Loucy (cell line): Measurements from ENCODE around the gene OPN3.

Source experiments
- H2AFZ ChIP-seq: fragments of 200-600 bp; sonication (generic); 2 replicates; pipeline ENCODE4 v1.6.0; 2016; ENCODE audit warnings: antibody characterized with exemption, mild to moderate bottlenecking, low read length, moderate library complexity
- H3F3A ChIP-seq: fragments of 200-600 bp; 2 replicates; pipeline ENCODE4 v1.6.0; 2016; ENCODE audit warnings: antibody characterized with exemption, low read depth, mild to moderate bottlenecking
- H3K27me3 ChIP-seq: fragments of 200-600 bp; sonication (generic); 2 replicates; pipeline ENCODE4 v1.6.1; 2014; ENCODE audit warnings: low read length, mild to moderate bottlenecking; ENCODE audit not compliant: insufficient read depth, poor library complexity, severe bottlenecking
- H3K36me3 ChIP-seq: fragments of 200-600 bp; sonication (generic); 2 replicates; pipeline ENCODE4 v1.6.1; 2016; ENCODE audit warnings: low read length; ENCODE audit not compliant: insufficient read depth
- H3K4me1 ChIP-seq: fragments of 200-600 bp; sonication (generic); 2 replicates; pipeline ENCODE4 v1.5.1; 2014; ENCODE audit warnings: low read length, mild to moderate bottlenecking; ENCODE audit not compliant: insufficient read depth, poor library complexity, severe bottlenecking
- H3K4me2 ChIP-seq: fragments of 200-600 bp; sonication (generic); 2 replicates; pipeline ENCODE4 v1.6.0; 2014; ENCODE audit warnings: antibody characterized with exemption, low read length, low read depth, mild to moderate bottlenecking; ENCODE audit not compliant: poor library complexity, severe bottlenecking
- H3K4me3 ChIP-seq: fragments of 200-600 bp; sonication (generic); 2 replicates; pipeline ENCODE4 v1.5.1; 2014; ENCODE audit warnings: low read length, mild to moderate bottlenecking, mixed read lengths; ENCODE audit not compliant: poor library complexity, severe bottlenecking
- H3K79me2 ChIP-seq: fragments of 200-600 bp; sonication (generic); 2 replicates; pipeline ENCODE4 v1.6.1; 2014; ENCODE audit warnings: low read length; ENCODE audit not compliant: insufficient read depth
- H3K9ac ChIP-seq: fragments of 200-600 bp; sonication (generic); 2 replicates; pipeline ENCODE4 v1.6.0; 2014; ENCODE audit warnings: mild to moderate bottlenecking, low read depth, low read length, moderate library complexity; ENCODE audit not compliant: poor library complexity, severe bottlenecking
- H3K9me2 ChIP-seq: fragments of 200-600 bp; sonication (generic); replicated peaks from 2 replicates; pipeline ENCODE4 v1.6.1; 2016; ENCODE audit warnings: low read depth, low read length, mixed read lengths
- H3K9me3 ChIP-seq: fragments of 200-600 bp; sonication (generic); 2 replicates; pipeline ENCODE4 v1.6.1; 2014; ENCODE audit warnings: mild to moderate bottlenecking, antibody characterized with exemption, low read length, low read depth; ENCODE audit not compliant: insufficient read depth
- H4K20me1 ChIP-seq: fragments of 200-600 bp; sonication (generic); 2 replicates; pipeline ENCODE4 v1.6.0; 2014; ENCODE audit warnings: antibody characterized with exemption, low read length, mild to moderate bottlenecking; ENCODE audit not compliant: insufficient read depth, poor library complexity, severe bottlenecking
- CTCF ChIP-seq: fragments of 200-600 bp; sonication (generic); conservative IDR thresholded peaks from 2 replicates; pipeline ENCODE4 v1.5.1; 2014; ENCODE audit warnings: mild to moderate bottlenecking, antibody characterized with exemption, low read length
- EZH2phosphoT487 ChIP-seq: fragments of 200-600 bp; IDR thresholded peaks from 2 replicates; pipeline ENCODE4 v1.6.1; 2018; ENCODE audit warnings: antibody characterized with exemption, mild to moderate bottlenecking, moderate library complexity, borderline replicate concordance

Gene OPN3

GRCh38 chr1:241590719-241591118 lies 49.5 kb downstream of the OPN3 start:
- Histone ChIP-seq H3K79me2 (no peaks in the 10 kb centered on the region), H3K4me2 (no peak overlapping the region), H2AFZ (no peak overlapping the region), H3F3A (no peaks in the 10 kb centered on the region), H3K9me3 (no peaks in the 10 kb centered on the region), H4K20me1 (no peaks in the 10 kb centered on the region), H3K9me2 (no peaks in the 10 kb centered on the region), H3K4me1 (no peaks in the 10 kb centered on the region), H3K9ac (no peak overlapping the region), H3K27me3 (no peaks in the 10 kb centered on the region), H3K4me3 (no peak overlapping the region), H3K36me3 (no peaks in the 10 kb centered on the region)
- no peak for TF ChIP-seq CTCF
- TF ChIP-seq EZH2phosphoT487 = no peak

GRCh38 chr1:241589521-241589920 lies 50.6 kb downstream of the OPN3 start:
- TF ChIP-seq CTCF = no peak
- Histone ChIP-seq H2AFZ (no peak overlapping the region), H3K9ac (no peak overlapping the region), H3K4me3 (no peak overlapping the region), H3K79me2 (no peaks in the 10 kb centered on the region), H3K4me1 (no peaks in the 10 kb centered on the region), H3K27me3 (no peaks in the 10 kb centered on the region), H4K20me1 (no peaks in the 10 kb centered on the region), H3K4me2 (no peak overlapping the region), H3F3A (no peaks in the 10 kb centered on the region), H3K9me3 (no peaks in the 10 kb centered on the region), H3K9me2 (no peaks in the 10 kb centered on the region), H3K36me3 (no peaks in the 10 kb centered on the region)

- H4K20me1 ChIP-seq = no peaks in the 10 kb centered on the region
- H3K27me3 ChIP-seq = no peaks in the 10 kb centered on the region
- no peak overlapping the region for H3K4me3 ChIP-seq
- H3K9me2 ChIP-seq = no peaks in the 10 kb centered on the region
- no peaks in the 10 kb centered on the region for H3K36me3 ChIP-seq
- no peaks in the 10 kb centered on the region for H3K4me1 ChIP-seq
- no peaks in the 10 kb centered on the region for H3K9me3 ChIP-seq
- no peak overlapping the region for H3K9ac ChIP-seq
- H2AFZ ChIP-seq = no peak overlapping the region
- H3K4me2 ChIP-seq = no peak overlapping the region
- TF ChIP-seq CTCF (no peak), EZH2phosphoT487 (no peak)
- H3K79me2 ChIP-seq = no peaks in the 10 kb centered on the region
- H3F3A ChIP-seq = no peaks in the 10 kb centered on the region
These were observed 53.2 kb downstream of the OPN3 start for GRCh38 chr1:241586905-241587512.
